H9 (cell line): ENCODE measurements around the gene SHCBP1. TPM values are rescaled to one million over a fixed set of nuclear protein-coding genes. Genes with fewer than 3 reads are reported as not detected.

Experiments
- DNase-seq: peaks from one replicate; pipeline ENCODE4 v3.0.0-alpha.2; 2017
- H2AFZ ChIP-seq: one replicate; pipeline ENCODE4 v1.6.1; 2013; ENCODE audit warnings: mild to moderate bottlenecking, low read length, control low read depth, moderate library complexity
- H2AK5ac ChIP-seq: 2 replicates; pipeline ENCODE4 v1.6.1; 2013; ENCODE audit warnings: low read length, control low read depth, mixed read lengths; ENCODE audit not compliant: insufficient read length
- H2BK120ac ChIP-seq: one replicate; pipeline ENCODE4 v1.6.1; 2013; ENCODE audit warnings: low read depth, mild to moderate bottlenecking, low read length, control low read depth, inconsistent platforms; ENCODE audit not compliant: poor library complexity, severe bottlenecking
- H2BK12ac ChIP-seq: 2 replicates; pipeline ENCODE4 v1.6.1; 2013; ENCODE audit warnings: low read length, control low read depth, mixed read lengths, low read depth; ENCODE audit not compliant: insufficient read length
- H2BK15ac ChIP-seq: 2 replicates; pipeline ENCODE4 v1.6.1; 2013; ENCODE audit warnings: low read depth, low read length, control low read depth
- H2BK20ac ChIP-seq: one replicate; pipeline ENCODE4 v1.6.1; 2013; ENCODE audit warnings: low read depth, mild to moderate bottlenecking, low read length, control low read depth, inconsistent platforms; ENCODE audit not compliant: poor library complexity, severe bottlenecking
- H2BK5ac ChIP-seq: 2 replicates; pipeline ENCODE4 v1.6.1; 2013; ENCODE audit warnings: low read length, control low read depth, mixed read lengths; ENCODE audit not compliant: insufficient read length
- H3K14ac ChIP-seq: 2 replicates; pipeline ENCODE4 v1.6.1; 2013; ENCODE audit warnings: low read length, control low read depth; ENCODE audit not compliant: insufficient read depth
- H3K18ac ChIP-seq: 2 replicates; pipeline ENCODE4 v1.6.1; 2013; ENCODE audit warnings: low read depth, mild to moderate bottlenecking, mixed read lengths, low read length, control low read depth; ENCODE audit not compliant: insufficient read length
- H3K23ac ChIP-seq: 2 replicates; pipeline ENCODE4 v1.6.1; 2013; ENCODE audit warnings: low read length, control low read depth, mixed read lengths, low read depth; ENCODE audit not compliant: insufficient read length
- H3K23me2 ChIP-seq: 2 replicates; pipeline ENCODE4 v1.6.1; 2013; ENCODE audit warnings: low read depth, mild to moderate bottlenecking, mixed read lengths, low read length, control low read depth; ENCODE audit not compliant: insufficient read length, poor library complexity, severe bottlenecking
- H3K27ac ChIP-seq: 2 replicates; pipeline ENCODE4 v1.5.1; 2013; ENCODE audit warnings: low read length, control low read depth, mixed read lengths, low read depth; ENCODE audit not compliant: insufficient read length
- H3K27me3 ChIP-seq: 2 replicates; pipeline ENCODE4 v1.6.1; 2013; ENCODE audit warnings: low read length, control low read depth, inconsistent platforms; ENCODE audit not compliant: insufficient read depth
- H3K4ac ChIP-seq: 2 replicates; pipeline ENCODE4 v1.6.1; 2013; ENCODE audit warnings: low read depth, mild to moderate bottlenecking, control low read depth, inconsistent platforms, low read length, moderate library complexity
- H3K4me1 ChIP-seq: 2 replicates; pipeline ENCODE4 v1.6.1; 2013; ENCODE audit warnings: low read length, control low read depth, inconsistent platforms; ENCODE audit not compliant: insufficient read depth
- H3K4me2 ChIP-seq: 2 replicates; pipeline ENCODE4 v1.6.1; 2013; ENCODE audit warnings: low read length, control low read depth, mixed read lengths; ENCODE audit not compliant: insufficient read length, insufficient read depth
- H3K56ac ChIP-seq: 2 replicates; pipeline ENCODE4 v1.6.1; 2013; ENCODE audit warnings: low read depth, mild to moderate bottlenecking, mixed read lengths, low read length, control low read depth; ENCODE audit not compliant: insufficient read length
- H3K79me1 ChIP-seq: 2 replicates; pipeline ENCODE4 v1.6.1; 2013; ENCODE audit warnings: low read depth, mild to moderate bottlenecking, moderate library complexity, low read length, control low read depth, inconsistent platforms; ENCODE audit not compliant: insufficient read depth, poor library complexity, severe bottlenecking
- H3K79me2 ChIP-seq: 2 replicates; pipeline ENCODE4 v1.6.1; 2013; ENCODE audit warnings: low read length, control low read depth, inconsistent platforms; ENCODE audit not compliant: insufficient read depth
- H3K9ac ChIP-seq: 2 replicates; pipeline ENCODE4 v1.6.1; 2013; ENCODE audit warnings: low read length, control low read depth, mixed read lengths; ENCODE audit not compliant: insufficient read length; ENCODE audit errors: extremely low read depth
- H3K9me3 ChIP-seq: one replicate; pipeline ENCODE4 v1.6.1; 2013; ENCODE audit warnings: low read depth, low read length, inconsistent platforms; ENCODE audit not compliant: control insufficient read depth
- H3T11ph ChIP-seq: one replicate; pipeline ENCODE4 v1.6.1; 2013; ENCODE audit warnings: mild to moderate bottlenecking, low read length, control low read depth, inconsistent platforms
- H4K20me1 ChIP-seq: one replicate; pipeline ENCODE4 v1.6.1; 2013; ENCODE audit not compliant: control insufficient read depth, insufficient read length, insufficient read depth
- H4K5ac ChIP-seq: 2 replicates; pipeline ENCODE4 v1.6.1; 2013; ENCODE audit warnings: low read depth, mild to moderate bottlenecking, mixed read lengths, low read length, control low read depth; ENCODE audit not compliant: insufficient read length
- H4K8ac ChIP-seq: replicated peaks from 2 replicates; pipeline ENCODE4 v1.6.1; 2013; ENCODE audit warnings: low read length, control low read depth, mixed read lengths, low read depth; ENCODE audit not compliant: insufficient read length
- H4K91ac ChIP-seq: 2 replicates; pipeline ENCODE4 v1.6.1; 2013; ENCODE audit warnings: low read depth, mild to moderate bottlenecking, moderate library complexity, mixed read lengths, low read length, control low read depth; ENCODE audit not compliant: insufficient read length
- H3K27ac Mint-ChIP-seq, 3 experiments: 2 replicates in 2 of 3; 3 replicates in 1 of 3; pipeline ENCODE4 v1.8.0; 2020 to 2021; ENCODE audit warnings: mixed read lengths in 3 of 3, mild to moderate bottlenecking in 1 of 3, moderate library complexity in 1 of 3
- H3K27me3 Mint-ChIP-seq: 2 replicates; pipeline ENCODE4 v1.8.0; 2021; ENCODE audit warnings: low read depth, mild to moderate bottlenecking, moderate library complexity, mixed read lengths
- H3K36me3 Mint-ChIP-seq, 3 experiments: 2 replicates in 2 of 3; 3 replicates in 1 of 3; pipeline ENCODE4 v1.8.0; 2020 to 2021; ENCODE audit warnings: low read depth in 3 of 3, mixed read lengths in 3 of 3; ENCODE audit not compliant: insufficient read depth in 1 of 3
- H3K4me1 Mint-ChIP-seq, 2 experiments: 2 replicates each; pipeline ENCODE4 v1.8.0; 2020; ENCODE audit warnings: mixed read lengths in 2 of 2
- H3K4me3 Mint-ChIP-seq, 2 experiments: 2 replicates in 1 of 2; 3 replicates in 1 of 2; pipeline ENCODE4 v1.8.0; 2020 to 2021; ENCODE audit warnings: mild to moderate bottlenecking in 2 of 2, mixed read lengths in 2 of 2, moderate library complexity in 1 of 2
- H3K9me3 Mint-ChIP-seq, 2 experiments: 2 replicates in 1 of 2; 3 replicates in 1 of 2; pipeline ENCODE4 v1.8.0; 2020; ENCODE audit warnings: mild to moderate bottlenecking in 2 of 2, mixed read lengths in 2 of 2, moderate library complexity in 1 of 2
- CTCF ChIP-seq: fragments of 200-600 bp; sonication (generic); conservative IDR thresholded peaks from 3 replicates; pipeline ENCODE4 v1.8.0; 2021; ENCODE audit warnings: antibody characterized with exemption, mild to moderate bottlenecking
- WGBS: extraction: QIAGEN DNeasy Blood & Tissue Kit; methylation state at CpG from one replicate; pipeline ENCODE4 v1.1.7; 2013; ENCODE audit warnings: missing lambda C conversion rate, low lambda C conversion rate, mixed read lengths; ENCODE audit not compliant: insufficient read length; ENCODE audit errors: extremely low coverage; 5-methylcytosine and 5-hydroxymethylcytosine counted together
- total RNA-seq: library from RNA; stranded (reverse); gene quantifications from 2 replicates; pipeline ENCODE4 v1.2.1, GENCODE V29; 2021

SHCBP1 gene
- total RNA-seq, 1 experiment from 2014 or later: 16.6 TPM

- no peak overlapping the region for H2BK15ac ChIP-seq
- no peak overlapping the region for H4K91ac ChIP-seq
- no peak overlapping the region for H4K5ac ChIP-seq
- no peaks in the 10 kb centered on the region for H3K79me2 ChIP-seq
- no peaks in the 10 kb centered on the region for H3K9me3 ChIP-seq
- TF ChIP-seq CTCF: no peak
- no peaks in the 10 kb centered on the region for H3K23me2 ChIP-seq
- H3K4ac ChIP-seq: no peak overlapping the region
- H2AFZ ChIP-seq: no peak overlapping the region
- no peak overlapping the region for H2BK5ac ChIP-seq
- no peak overlapping the region for H3K27ac ChIP-seq
- Mint-ChIP-seq H3K27me3 (peaks cover 14% of the 10 kb centered on the region), H3K4me1 (no peaks in the 10 kb centered on the region; a peak in 1 of 4 replicates), H3K27ac (no peak overlapping the region), H3K9me3 (peaks cover 3 to 18% of the 10 kb centered on the region in 2 experiments), H3K4me3 (no peak overlapping the region), H3K36me3 (no peaks in the 10 kb centered on the region)
- no peaks in the 10 kb centered on the region for H3K4me1 ChIP-seq
- no peaks in the 10 kb centered on the region for H3K27me3 ChIP-seq
- H4K8ac ChIP-seq: no peak overlapping the region
- no peak overlapping the region for H2AK5ac ChIP-seq
- H2BK12ac ChIP-seq: no peak overlapping the region
- no peak overlapping the region for H3K18ac ChIP-seq
- H2BK120ac ChIP-seq: no peak overlapping the region
- no peak overlapping the region for H3K56ac ChIP-seq
- no peaks in the 10 kb centered on the region for H3K79me1 ChIP-seq
- no peak overlapping the region for H3K4me2 ChIP-seq
- H4K20me1 ChIP-seq: no peaks in the 10 kb centered on the region
- no peak overlapping the region for H3K14ac ChIP-seq
- no peak for DNase-seq
- no peak overlapping the region for H3K9ac ChIP-seq
- H3T11ph ChIP-seq: no peak overlapping the region
- no CpG with 5 or more reads among the region's 3 CpGs for WGBS
- no peak overlapping the region for H3K23ac ChIP-seq
- H2BK20ac ChIP-seq: no peak overlapping the region
These were observed 65.2 kb downstream of the SHCBP1 start for GRCh38 chr16:46555951-46556350.
